OCI-LY1 (cell line): ENCODE data around the gene EXD3.

Experiments
- CTCF ChIP-seq: fragments of 200-600 bp; sonication (generic), shearing (Covaris generic); IDR thresholded peaks from 2 replicates; pipeline ENCODE4 v1.5.1; 2017; ENCODE audit warnings: mild to moderate bottlenecking, antibody characterized with exemption, low read length, moderate library complexity, mixed read lengths
- EZH2 ChIP-seq: fragments of 200-600 bp; sonication (generic), shearing (Covaris generic); IDR thresholded peaks from 2 replicates; pipeline ENCODE4 v1.8.0; 2017; ENCODE audit warnings: borderline replicate concordance, mixed run types, mild to moderate bottlenecking, antibody characterized with exemption, low read length, moderate library complexity, mixed read lengths

- TF ChIP-seq EZH2 (no peak), CTCF (no peak)
These were observed 32.5 kb upstream of the EXD3 start for GRCh38 chr9:137455359-137455991.
